Loucy (cell line): ENCODE measurements around the gene PPP2R5E.

ENCODE experiments used
- EZH2phosphoT487 ChIP-seq: fragments of 200-600 bp; IDR thresholded peaks from 2 replicates; pipeline ENCODE4 v1.6.1; 2018; ENCODE audit warnings: antibody characterized with exemption, mild to moderate bottlenecking, moderate library complexity, borderline replicate concordance
- TF ChIP-seq, protein P1 (sequence below): fragments of 200-600 bp; sonication (generic); conservative IDR thresholded peaks from 2 replicates; pipeline ENCODE4 v1.5.1; 2014; ENCODE audit warnings: mild to moderate bottlenecking, antibody characterized with exemption, low read length

DNA sequence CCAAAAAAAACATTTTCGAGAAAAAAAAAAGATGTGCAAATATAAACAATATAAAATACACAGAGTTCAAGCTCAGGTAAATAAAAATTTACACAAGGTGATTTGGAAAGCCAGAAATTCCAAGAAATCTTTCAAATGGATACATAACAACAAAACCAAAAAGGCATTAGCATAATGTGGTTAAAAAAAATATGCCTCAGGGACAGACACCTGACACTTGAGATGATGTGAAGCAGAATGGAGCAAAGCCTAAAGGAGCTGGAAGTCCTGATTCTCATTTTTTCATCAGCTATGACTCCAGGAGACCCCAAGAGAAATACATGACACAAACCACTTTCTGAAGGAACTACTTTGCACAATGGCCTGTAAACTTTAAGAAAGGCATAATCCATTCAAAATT lies 98.6 kb downstream of the PPP2R5E start:
- TF ChIP-seq, protein P1, sequence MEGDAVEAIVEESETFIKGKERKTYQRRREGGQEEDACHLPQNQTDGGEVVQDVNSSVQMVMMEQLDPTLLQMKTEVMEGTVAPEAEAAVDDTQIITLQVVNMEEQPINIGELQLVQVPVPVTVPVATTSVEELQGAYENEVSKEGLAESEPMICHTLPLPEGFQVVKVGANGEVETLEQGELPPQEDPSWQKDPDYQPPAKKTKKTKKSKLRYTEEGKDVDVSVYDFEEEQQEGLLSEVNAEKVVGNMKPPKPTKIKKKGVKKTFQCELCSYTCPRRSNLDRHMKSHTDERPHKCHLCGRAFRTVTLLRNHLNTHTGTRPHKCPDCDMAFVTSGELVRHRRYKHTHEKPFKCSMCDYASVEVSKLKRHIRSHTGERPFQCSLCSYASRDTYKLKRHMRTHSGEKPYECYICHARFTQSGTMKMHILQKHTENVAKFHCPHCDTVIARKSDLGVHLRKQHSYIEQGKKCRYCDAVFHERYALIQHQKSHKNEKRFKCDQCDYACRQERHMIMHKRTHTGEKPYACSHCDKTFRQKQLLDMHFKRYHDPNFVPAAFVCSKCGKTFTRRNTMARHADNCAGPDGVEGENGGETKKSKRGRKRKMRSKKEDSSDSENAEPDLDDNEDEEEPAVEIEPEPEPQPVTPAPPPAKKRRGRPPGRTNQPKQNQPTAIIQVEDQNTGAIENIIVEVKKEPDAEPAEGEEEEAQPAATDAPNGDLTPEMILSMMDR = no peak
- TF ChIP-seq EZH2phosphoT487 = no peak
